Measurements from ENCODE around the gene PUM1. TPM values are rescaled to one million over a fixed set of nuclear protein-coding genes. Genes with fewer than 3 reads are reported as not detected.

The PUM1 gene
- total RNA-seq, 2 experiments from 2014 or later: 93.4 to 94.6 TPM

GRCh38 chr1:30903343-30904034 is 162.0 kb downstream of the PUM1 start:
- no peak overlapping the region for H3K4me3 Mint-ChIP-seq
- H3K4me1 Mint-ChIP-seq: peaks cover 6% of the 10 kb centered on the region
- H3K27ac Mint-ChIP-seq: no peak overlapping the region
- H3K36me3 Mint-ChIP-seq: no peaks in the 10 kb centered on the region
- peaks cover 33% of the 10 kb centered on the region for H3K27me3 Mint-ChIP-seq
- no peaks in the 10 kb centered on the region for H3K9me3 Mint-ChIP-seq
- DNase-seq: no peak

- no peak for DNase-seq
- H3K27ac Mint-ChIP-seq: no peak overlapping the region
- H3K9me3 Mint-ChIP-seq: no peaks in the 10 kb centered on the region
- peaks cover 33% of the 10 kb centered on the region for H3K27me3 Mint-ChIP-seq
- H3K4me3 Mint-ChIP-seq: no peak overlapping the region
- no peaks in the 10 kb centered on the region for H3K36me3 Mint-ChIP-seq
- peaks cover 5% of the 10 kb centered on the region for H3K4me1 Mint-ChIP-seq
These were observed 162.8 kb downstream of the PUM1 start for GRCh38 chr1:30902593-30903290.

GRCh38 chr1:30901798-30902581 is 163.5 kb downstream of the PUM1 start:
- Mint-ChIP-seq H3K4me3 (no peak overlapping the region), H3K36me3 (no peaks in the 10 kb centered on the region), H3K27ac (no peak overlapping the region), H3K4me1 (no peaks in the 10 kb centered on the region), H3K27me3 (peaks cover 26% of the 10 kb centered on the region), H3K9me3 (no peaks in the 10 kb centered on the region)
- no peak for DNase-seq

- H3K36me3 Mint-ChIP-seq: no peaks in the 10 kb centered on the region
- DNase-seq: no peak
- H3K27me3 Mint-ChIP-seq: peaks cover 24% of the 10 kb centered on the region
- H3K9me3 Mint-ChIP-seq: no peaks in the 10 kb centered on the region
- no peaks in the 10 kb centered on the region for H3K4me1 Mint-ChIP-seq
- no peak overlapping the region for H3K4me3 Mint-ChIP-seq
- H3K27ac Mint-ChIP-seq: no peak overlapping the region
These were observed 164.5 kb downstream of the PUM1 start for GRCh38 chr1:30900931-30901560.

- H3K4me3 Mint-ChIP-seq: no peak overlapping the region
- no peak for DNase-seq
- no peaks in the 10 kb centered on the region for H3K4me1 Mint-ChIP-seq
- no peaks in the 10 kb centered on the region for H3K9me3 Mint-ChIP-seq
- H3K27ac Mint-ChIP-seq: no peak overlapping the region
- peaks cover 21% of the 10 kb centered on the region for H3K27me3 Mint-ChIP-seq
- no peaks in the 10 kb centered on the region for H3K36me3 Mint-ChIP-seq
These were observed 165.0 kb downstream of the PUM1 start for GRCh38 chr1:30900486-30900885.

- no peak for DNase-seq
- no peaks in the 10 kb centered on the region for H3K9me3 Mint-ChIP-seq
- H3K27me3 Mint-ChIP-seq: peaks cover 20% of the 10 kb centered on the region
- H3K4me3 Mint-ChIP-seq: no peak overlapping the region
- no peak overlapping the region for H3K27ac Mint-ChIP-seq
- H3K36me3 Mint-ChIP-seq: no peaks in the 10 kb centered on the region
- no peaks in the 10 kb centered on the region for H3K4me1 Mint-ChIP-seq
These were observed 165.7 kb downstream of the PUM1 start for GRCh38 chr1:30899577-30900389.

- Mint-ChIP-seq H3K36me3 (no peaks in the 10 kb centered on the region), H3K27ac (no peak overlapping the region), H3K4me3 (no peak overlapping the region), H3K4me1 (no peaks in the 10 kb centered on the region), H3K27me3 (peaks cover 17% of the 10 kb centered on the region), H3K9me3 (no peaks in the 10 kb centered on the region)
- no peak for DNase-seq
These were observed 167.3 kb downstream of the PUM1 start for GRCh38 chr1:30898031-30898815.

- no peaks in the 10 kb centered on the region for H3K36me3 Mint-ChIP-seq
These were observed 168.6 kb downstream of the PUM1 start for GRCh38 chr1:30896905-30897304.

GRCh38 chr1:30895944-30896660 is 169.4 kb downstream of the PUM1 start:
- no peak for DNase-seq
- no peak overlapping the region for H3K4me3 Mint-ChIP-seq
- H3K36me3 Mint-ChIP-seq: no peaks in the 10 kb centered on the region
- H3K27me3 Mint-ChIP-seq: peaks cover 17% of the 10 kb centered on the region
- no peaks in the 10 kb centered on the region for H3K9me3 Mint-ChIP-seq
- no peaks in the 10 kb centered on the region for H3K4me1 Mint-ChIP-seq
- H3K27ac Mint-ChIP-seq: no peak overlapping the region

More at GRCh38 chr1:30896905-30897304, 168.6 kb downstream of the PUM1 start:
- H3K27me3 Mint-ChIP-seq: peaks cover 17% of the 10 kb centered on the region
- H3K9me3 Mint-ChIP-seq: no peaks in the 10 kb centered on the region
- H3K4me1 Mint-ChIP-seq: no peaks in the 10 kb centered on the region
- H3K27ac Mint-ChIP-seq: no peak overlapping the region
- DNase-seq: no peak
- no peak overlapping the region for H3K4me3 Mint-ChIP-seq

GRCh38 chr1:30895382-30895943 is 170.1 kb downstream of the PUM1 start:
- Mint-ChIP-seq H3K4me3 (no peak overlapping the region), H3K36me3 (no peaks in the 10 kb centered on the region), H3K27ac (no peak overlapping the region), H3K4me1 (no peaks in the 10 kb centered on the region), H3K9me3 (no peaks in the 10 kb centered on the region), H3K27me3 (peaks cover 17% of the 10 kb centered on the region)
- DNase-seq: no peak

GRCh38 chr1:30894508-30894973 is 171.0 kb downstream of the PUM1 start:
- no peak overlapping the region for H3K4me3 Mint-ChIP-seq
- no peak for DNase-seq
- H3K27me3 Mint-ChIP-seq: peaks cover 17% of the 10 kb centered on the region
- H3K9me3 Mint-ChIP-seq: no peaks in the 10 kb centered on the region
- H3K36me3 Mint-ChIP-seq: no peaks in the 10 kb centered on the region
- H3K27ac Mint-ChIP-seq: no peak overlapping the region
- H3K4me1 Mint-ChIP-seq: no peaks in the 10 kb centered on the region

- peaks cover 2% of the 10 kb centered on the region for H3K4me1 Mint-ChIP-seq
- no peak for DNase-seq
- no peak overlapping the region for H3K4me3 Mint-ChIP-seq
- peaks cover 17% of the 10 kb centered on the region for H3K27me3 Mint-ChIP-seq
- H3K27ac Mint-ChIP-seq: no peak overlapping the region
- no peaks in the 10 kb centered on the region for H3K36me3 Mint-ChIP-seq
- H3K9me3 Mint-ChIP-seq: no peaks in the 10 kb centered on the region
These were observed 171.6 kb downstream of the PUM1 start for GRCh38 chr1:30893776-30894507.
